HG02759 (cell line): ENCODE data around the gene TGOLN2.
A peak's percentile ranks its signal among the peaks of the same experiment; 100 is the strongest.
"Not testable (repeated sequence)": the region's sequence is repeated elsewhere in the genome, so short reads cannot be mapped to it uniquely, and the experiment has no call there.

ENCODE experiments used
- ATAC-seq: cut with Tn5 transposase; IDR thresholded peaks from one replicate; pipeline ENCODE4 v1.9.1; 2021; ENCODE audit warnings: mild to moderate bottlenecking, moderate library complexity; ENCODE audit not compliant: unreplicated experiment

The TGOLN2 gene

DNA sequence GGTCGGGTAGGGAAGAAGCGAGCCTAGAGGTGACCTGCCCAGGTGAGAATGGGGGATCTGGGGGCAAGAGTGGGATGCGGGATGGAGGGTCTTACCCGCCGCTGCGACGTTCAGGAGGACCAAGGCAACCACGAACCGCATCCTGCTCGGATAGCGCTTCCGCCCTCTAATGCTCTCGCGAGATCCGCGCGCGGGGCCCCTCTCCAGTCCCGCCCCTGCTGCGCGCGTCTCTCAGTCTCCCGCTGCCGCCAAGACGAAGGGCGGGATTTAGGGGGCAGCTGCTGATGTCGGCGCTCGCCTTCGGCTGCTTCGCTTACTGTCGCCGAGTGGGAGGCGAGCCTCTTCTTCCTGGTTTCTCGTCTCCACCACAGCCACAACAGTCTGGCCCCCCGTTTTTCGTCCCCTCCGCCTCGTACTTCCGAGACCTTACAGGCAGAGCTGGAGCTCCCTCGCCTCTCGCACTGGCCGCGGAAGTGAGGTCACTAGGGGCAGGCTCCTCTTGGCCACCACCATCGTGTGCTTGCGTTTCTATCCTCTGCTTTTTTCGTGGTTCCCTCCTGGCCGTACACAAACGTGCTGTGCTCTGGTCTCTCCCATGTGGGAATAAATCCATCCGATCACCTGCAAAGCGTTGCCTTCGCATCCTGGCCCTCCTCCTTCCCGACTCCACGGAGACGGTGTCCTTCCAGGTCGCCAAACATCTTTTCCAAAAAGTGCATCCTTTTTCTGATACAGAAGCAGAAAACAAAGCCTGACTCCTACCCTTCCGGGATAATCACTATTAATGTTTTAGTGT is at the start of gene TGOLN2:
TSS of gene TGOLN2 (minus strand) at position 168 of the 796 bp plus-strand sequence. CDS start at position 141, 27 bp downstream.
- peak; percentile 85 for ATAC-seq

DNA sequence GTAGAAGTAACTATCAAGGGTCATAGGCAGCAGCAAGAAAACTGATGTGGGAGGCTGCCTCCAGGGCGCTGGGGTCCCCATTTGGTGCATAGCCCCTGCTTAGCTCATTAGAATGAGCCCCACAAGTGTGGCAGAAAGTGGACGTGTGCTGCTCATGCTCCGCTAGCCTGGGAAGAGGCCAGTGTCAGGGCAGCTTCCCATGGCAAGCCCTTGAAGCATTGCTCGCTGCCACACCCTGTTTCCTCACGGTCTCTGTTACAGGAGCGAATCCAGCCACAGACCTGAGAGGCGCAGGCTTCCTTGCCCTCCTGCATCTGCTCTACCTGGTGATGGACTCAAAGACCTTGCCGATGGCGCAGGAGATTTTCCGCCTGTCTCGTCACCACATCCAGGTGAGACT is 49.3 kb upstream of the TGOLN2 start:
- no peak for ATAC-seq

DNA sequence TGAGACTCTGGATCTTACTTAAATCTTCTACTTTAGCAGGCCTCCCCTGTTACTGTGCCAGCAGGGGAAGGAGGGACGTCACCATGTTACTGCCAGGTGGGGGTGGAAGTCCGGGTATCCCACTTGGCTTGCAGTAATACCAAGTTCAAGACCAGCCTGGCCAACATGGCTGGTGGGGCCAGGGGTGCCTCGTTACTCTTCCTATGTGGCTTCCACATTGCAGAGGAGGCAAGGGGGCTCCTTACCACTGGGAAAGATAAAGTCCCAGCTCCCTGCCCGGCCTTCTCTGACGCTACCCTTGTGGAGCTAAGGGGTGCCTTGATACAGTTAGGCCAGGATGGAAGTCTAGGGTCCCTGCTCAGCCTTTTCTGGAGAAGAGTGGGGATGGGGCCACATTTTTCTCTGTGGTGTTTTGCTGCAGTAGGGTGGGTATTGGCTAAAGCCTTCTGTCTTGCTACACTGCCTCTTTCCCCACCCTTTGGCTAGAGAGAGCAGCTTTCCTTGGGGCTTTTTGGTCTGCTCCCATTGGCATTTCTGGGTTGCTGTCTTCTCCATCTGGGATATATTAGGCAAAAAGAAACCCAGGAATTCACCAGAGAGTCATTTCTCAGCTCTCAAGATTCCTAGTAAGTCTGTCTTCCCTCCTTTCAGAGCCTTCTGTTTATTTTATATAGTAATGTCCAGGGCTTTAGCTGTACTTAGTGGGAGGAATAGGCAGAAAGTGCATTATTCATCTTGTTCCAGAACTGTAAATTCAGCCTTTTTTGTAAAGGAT is 48.7 kb upstream of the TGOLN2 start:
- no peak for ATAC-seq

DNA sequence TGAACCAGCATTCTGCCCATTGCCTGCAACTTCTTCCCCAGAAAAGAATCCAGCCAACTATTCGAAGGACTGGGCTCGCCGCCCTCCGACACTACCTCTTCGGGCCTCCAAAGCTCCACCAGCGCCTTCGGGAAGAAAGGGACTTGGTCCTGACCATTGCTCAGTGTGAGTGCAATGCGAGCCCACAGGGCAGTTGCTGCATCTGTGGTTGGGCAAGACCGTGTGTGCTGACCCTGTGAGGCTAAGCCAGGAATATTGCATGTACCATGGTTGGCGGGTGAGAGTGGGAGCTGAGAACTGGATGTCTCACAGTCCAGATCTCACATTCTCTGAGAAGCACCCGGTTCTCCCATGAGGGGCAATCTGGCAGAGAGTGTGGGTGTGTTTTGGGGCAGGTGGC is 43.3 kb upstream of the TGOLN2 start:
- ATAC-seq, result no peak

DNA sequence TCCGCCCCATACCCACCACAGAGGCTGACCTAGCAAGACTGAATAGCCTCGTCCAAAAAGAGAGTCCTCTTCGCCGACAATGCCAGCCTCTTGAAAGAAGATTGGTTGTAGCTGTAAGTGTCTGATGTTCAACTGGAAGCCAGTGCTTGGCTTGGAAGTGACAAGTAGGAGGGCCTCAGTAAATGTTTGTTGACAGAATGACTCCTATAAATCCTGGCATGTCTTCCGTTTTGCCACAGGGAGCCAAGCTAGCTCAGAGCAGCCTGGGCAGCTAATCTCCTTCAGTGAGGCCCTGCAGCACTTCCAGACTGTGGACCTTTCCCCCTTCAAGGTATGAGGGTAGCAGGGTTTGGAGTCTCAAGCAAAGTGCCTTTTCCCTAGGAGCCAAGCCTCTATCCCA is 41.7 kb upstream of the TGOLN2 start:
- no peak for ATAC-seq

DNA sequence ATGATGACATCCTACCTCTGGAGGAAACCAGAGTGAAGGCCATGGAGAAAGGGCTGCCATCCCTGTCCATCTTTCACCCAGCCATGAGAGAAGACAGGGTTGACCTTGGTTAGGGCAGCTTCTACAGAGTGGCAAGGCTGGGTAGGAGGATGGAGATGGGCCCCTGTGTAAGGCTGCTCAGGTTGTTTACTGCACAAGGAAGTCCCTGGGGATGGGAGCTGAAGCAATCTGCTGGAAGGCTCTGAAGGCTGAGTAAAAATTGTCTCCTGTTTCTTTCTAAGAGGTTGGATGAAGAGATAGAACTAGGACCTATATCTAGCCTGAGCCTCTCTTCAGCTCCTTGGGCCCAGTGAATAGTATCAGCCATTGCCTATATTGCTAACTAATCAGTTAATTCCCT is 41.1 kb upstream of the TGOLN2 start:
- no peak for ATAC-seq

DNA sequence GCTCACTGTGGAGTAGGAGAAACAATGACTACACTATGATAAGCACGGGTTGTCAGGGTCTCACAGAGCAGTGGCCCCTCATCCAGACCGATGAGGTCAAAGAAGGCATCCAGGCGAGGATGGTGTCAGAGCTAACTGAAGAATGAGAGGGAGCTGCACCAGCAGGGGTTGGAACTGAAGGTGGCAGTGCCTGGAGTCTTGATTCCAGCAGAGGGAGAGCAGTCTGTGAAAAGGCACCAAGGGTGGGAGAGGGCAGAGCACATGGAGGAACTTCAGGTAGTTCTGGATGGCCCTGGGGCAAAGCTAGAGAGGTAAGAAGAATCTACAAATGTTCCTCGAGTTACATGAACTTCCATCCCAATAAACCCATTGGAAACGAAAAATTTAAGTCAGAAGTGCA is 39.4 kb upstream of the TGOLN2 start:
- ATAC-seq, result no peak

DNA sequence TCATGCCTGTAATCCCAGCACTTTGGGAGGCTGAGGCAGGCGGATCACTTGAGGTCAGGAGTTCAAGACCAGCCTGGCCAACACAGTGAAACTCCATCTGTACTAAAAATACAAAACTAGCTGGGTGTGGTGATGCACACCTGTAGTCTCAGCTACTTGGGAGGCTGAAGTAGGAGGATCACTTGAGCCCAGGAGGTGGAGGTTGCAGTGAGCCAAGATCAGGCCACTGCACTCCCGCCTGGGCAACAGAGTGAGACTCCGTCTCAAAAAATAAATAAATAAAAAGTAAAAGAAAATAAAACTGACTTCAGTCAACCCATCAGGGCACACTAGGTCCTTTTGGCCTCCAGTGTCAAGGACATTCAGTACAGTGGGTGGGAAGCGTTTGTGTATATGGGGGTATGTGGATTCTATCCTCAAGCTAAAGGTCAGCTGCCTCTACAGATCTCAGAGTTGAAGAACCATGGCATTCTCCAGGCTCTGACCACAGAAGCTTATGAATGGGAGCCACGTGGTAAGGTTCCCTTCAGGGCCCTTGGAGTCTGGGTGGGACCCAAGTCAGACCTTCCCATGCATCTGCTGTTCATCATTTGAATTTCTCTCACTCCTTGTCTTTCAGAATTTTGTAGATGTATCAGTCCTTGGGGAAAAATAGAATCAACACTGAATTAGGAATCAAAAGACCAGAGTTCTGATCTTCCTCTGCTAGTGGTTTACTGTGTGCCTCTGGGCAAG is 35.0 kb upstream of the TGOLN2 start:
- not testable (repeated sequence) for ATAC-seq

DNA sequence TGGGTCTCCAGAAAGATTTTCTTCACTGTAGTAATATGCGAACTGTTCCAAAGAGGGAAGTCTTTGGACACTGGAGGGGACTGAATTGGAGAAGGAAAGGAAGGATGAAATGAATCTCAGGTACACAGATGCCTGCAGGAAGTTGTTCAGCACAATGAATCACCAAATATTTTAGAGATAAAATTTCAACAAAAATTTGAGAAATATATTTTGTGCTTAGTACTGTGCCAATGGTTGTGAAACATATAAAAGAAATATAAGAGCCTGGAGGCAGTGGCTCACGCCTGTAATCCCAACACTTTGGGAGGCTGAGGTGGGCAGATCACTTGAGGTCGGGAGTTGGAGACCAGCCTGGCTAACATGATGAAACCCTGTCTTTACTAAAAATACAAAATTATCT is 29.9 kb upstream of the TGOLN2 start:
- ATAC-seq, result no peak

DNA sequence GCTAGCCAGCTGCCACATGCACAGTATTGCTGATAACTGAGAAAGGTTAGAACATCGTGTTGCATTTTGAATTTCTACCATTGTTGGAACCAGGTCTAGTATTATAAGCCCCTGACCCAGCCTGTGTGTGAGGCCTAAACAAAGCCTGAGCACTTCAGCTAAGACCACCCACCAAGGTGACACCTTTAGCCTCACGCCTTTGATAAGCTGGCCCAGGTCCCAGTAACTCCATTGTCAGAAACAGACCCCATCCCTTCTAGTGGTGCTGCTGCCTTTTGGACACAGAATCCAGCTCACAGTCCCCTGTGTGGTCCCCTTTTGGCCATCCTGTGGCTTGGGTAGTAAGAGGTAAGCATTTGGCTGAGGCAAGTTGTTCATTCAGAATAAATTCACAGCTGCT is 28.4 kb upstream of the TGOLN2 start:
- no peak for ATAC-seq

DNA sequence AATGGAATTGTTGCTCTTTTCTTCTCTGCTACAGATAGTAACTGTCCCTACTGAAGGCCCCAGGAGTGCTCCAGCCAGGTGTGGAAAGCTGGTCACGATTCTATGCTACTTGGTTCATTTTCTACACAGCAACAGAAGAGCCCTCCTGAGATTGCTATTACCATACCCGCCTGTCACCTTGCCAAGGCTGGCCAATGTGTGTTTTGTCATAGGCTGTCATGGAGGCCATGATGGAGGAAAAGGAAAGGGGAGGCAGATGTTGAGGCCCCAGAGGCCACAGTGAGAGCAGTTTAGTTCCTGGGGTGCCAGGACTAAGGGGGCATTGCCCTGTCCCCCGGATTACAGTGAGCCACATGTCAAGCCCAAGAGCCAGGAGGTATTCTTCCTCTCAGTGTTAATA is 27.7 kb upstream of the TGOLN2 start:
- no peak for ATAC-seq

DNA sequence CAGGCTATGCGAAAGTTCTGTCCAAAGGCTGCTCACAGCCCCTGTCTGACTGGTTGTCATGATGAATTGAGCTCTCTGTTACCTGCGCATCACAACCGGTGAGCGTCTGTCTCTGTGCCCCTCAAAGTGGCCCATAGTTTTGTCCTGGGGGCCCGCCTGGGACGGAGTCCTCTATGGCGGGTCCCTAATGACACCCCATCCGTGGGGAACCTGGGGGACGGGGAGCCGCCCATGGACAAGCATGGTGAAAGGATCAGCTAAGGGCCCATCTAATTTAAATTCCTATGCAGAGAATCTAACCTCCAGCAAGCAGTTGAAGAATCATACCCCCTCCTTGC is 27.3 kb upstream of the TGOLN2 start:
- peak; percentile 9 for ATAC-seq

DNA sequence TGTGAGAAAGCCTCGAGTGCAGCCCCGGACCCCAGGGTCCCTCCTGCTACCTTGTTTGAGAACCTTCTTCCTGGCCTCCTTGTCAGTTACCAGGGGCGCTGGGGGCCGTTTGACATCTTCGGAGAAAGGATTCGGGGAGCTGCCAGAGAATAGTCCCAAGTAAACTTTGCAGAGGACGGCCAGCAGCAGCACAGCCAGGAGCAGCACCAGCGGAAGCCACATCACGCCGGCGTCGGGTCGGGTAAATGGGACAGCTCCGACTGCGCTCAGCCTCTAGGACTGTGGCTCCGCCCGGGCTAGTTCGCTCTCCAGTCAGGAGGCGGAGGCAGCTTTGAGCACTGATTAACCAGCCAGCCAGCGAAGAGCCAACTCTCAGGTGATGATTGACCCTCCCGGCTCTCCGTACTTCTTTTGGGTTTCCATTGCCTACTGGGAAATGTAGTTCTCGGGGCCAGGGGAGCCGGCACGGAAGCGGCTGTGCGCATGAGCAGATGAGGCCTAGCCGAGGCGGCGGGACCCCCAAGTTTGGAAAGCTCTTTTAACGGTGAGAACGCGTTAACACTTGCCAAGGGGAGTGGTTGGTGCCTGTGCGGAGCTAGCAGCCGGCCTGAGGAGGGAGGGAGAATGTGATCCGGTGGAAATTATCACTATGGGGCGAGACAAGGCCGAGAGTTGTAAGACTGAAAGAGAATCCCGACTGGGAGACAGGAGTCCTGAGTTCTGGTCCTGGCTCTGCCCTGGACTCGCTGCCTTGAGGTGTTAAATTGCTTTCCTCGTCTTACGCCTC is 26.7 kb upstream of the TGOLN2 start, which contains the start of the genes ELMOD3 and RETSAT:
TSS of gene ELMOD3 (plus strand) at position 484 of the 787 bp plus-strand sequence. CDS start 2,430 bp downstream, outside the sequence.
TSS of gene RETSAT (minus strand) at position 243 of the 787 bp plus-strand sequence. CDS start at position 222, 21 bp downstream.
- ATAC-seq, result peak; percentile 98

DNA sequence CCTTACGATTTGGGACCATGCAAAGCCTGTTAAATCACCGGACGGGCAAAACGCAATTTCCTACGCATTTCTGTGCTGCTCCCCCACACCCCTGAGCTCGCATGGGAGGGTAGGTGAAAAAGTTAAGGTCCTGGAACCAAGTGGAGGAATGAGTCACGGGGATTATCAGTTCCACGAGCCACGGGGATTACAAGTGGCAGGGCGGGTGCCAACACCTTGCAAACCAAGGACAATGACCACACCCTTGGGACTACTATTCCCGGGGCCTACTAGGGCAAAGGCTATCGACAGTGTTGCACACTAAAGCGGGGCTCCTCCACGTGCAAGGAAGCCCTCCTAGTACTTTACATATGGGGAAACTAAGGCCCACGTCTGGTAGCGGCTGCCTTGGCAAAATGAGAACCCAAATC is 26.1 kb upstream of the TGOLN2 start:
- peak; percentile 7 for ATAC-seq

DNA sequence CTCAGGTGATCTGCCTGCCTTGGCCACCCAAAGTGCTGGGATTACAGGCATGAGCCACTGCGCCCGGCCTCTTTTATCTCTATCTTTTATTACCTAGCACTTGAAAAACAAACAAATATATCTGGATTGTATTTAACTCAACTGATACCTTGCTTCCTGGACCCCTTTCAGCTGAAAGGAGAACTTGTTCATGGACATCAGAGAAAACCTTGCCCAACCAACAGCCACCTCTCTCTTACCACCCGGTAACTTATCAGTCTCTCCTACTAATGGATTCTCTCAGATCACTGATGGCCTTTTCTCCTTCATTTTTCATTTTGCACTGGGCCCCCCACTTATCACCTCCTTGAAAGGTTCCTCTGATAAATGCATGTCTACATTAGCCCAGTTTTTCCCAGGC is 19.8 kb upstream of the TGOLN2 start:
- no peak for ATAC-seq

DNA sequence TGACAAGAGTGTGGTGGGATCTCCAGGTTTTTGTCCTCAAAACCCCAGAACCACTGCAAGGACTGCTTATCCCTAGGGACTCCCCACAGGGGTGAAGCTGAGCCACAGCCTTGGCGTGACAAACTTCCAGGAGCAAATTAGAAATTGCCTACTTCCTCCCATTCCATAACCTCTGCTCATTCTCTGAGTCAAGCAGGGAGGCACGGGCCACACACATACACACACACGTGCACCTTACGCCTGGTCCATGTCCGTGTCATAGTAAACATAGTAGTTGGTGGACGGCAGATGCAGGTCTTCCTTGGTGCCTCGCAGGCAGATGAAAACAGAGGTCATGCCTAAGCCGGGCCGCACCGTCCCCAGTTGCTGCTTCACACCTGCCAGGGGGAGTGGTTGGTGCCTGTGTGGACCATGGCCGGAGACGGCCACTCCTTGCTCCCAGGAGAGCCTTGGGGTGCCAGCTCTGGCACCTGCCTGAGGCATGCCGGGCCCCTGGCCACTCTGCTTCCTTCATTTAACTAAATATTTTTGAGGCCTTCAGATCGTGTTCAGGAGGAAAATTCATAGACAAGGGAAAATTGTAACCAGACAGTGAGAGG is 16.7 kb upstream of the TGOLN2 start:
- ATAC-seq, result no peak

DNA sequence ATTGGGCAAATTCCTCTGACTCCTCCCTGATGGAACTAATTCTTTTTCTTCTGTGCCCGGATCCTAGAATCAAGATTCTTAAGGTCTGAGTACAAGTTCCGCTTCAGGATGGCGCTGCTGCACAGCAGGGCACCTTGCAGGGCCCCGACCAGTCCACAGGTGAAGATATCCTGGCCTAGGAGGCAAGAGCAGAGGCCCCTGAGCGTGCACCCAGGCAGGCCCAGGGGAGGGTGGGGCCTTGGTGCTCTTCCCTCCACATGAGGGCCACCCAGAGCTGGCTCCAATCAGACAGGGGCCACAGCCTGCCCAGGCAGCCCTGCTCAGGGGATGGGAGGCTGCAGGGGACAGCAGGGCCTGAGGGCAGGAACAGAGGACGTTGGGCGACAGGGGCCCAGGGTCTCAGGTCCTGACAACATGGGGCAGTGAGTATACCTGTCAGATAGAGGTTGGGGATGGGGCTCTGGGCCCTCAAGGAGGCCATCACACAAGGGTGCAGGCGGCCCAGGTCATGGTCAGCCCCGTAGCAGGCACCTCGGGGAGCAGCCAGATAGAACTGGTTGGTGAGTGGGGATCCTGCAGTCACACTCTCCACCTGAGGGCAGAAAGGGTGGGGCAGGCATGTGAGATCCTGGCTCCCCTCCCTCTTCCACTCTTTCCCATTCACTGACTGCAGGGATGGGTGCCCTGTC is 15.6 kb upstream of the TGOLN2 start:
- not testable (repeated sequence) for ATAC-seq

DNA sequence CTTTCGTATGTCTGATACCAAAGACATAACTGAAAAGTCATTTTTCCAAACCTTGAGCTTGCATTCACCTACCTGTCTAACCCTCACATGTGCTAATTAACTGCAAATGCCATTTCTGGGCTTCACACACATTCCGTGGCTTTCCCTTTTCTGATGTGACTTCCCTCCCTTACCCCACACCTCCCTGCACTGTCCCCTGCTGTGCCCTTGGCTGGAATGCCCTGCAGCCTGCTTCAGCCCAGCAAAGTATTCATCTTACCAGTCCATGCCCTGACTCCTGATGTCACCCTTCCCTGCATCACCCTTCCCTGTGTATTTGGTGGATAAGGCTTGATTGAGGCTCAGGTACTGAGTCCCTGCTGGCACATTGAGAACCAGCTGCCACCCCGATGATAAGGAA is 14.4 kb upstream of the TGOLN2 start:
- no peak for ATAC-seq

DNA sequence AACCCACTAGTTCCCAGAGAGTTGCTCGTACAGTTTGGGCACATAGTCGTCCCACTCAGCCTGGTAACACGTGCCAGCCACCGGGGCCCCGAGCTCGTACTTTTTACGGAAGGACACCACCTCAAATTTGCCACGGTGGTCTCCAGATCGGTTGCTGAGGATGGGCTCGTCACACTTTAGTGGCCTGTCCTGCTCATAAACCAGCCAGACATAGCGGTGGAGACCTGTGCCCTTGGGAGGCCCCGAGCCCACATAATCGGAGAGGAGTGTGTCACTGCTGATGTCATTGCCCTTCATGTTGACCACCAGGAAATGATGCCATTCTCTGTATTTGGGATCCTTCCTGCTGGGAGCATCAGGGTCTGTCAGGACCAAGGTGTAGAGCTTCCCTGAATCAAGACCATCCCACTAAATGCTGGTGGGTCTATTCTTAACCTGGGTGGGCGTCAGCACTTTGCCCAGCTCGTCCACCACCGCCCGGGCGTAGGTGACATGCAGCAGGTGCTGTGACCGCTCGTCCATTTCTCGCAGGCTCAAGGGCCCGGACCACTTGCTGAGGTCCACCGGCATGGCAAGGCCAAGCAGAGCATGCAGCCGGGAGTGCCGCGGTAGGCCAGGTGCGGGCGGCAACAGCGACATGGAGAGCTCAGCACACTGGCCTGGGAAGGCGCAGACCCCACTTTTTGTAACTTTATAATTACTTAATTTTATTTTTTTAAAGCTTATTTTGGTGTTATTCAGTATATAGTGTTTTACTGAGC is 13.7 kb upstream of the TGOLN2 start:
- ATAC-seq, result no peak
